Subcutaneous adipose tissue (tissue), 4 donors: ENCODE measurements around the gene CD163L1. TPM values are rescaled to one million over a fixed set of nuclear protein-coding genes. Genes with fewer than 3 reads are reported as not detected.

Source experiments
- total RNA-seq, 4 donors: library from RNA; depleted of rRNA; stranded (reverse); fragments of >200 nt; gene quantifications; one replicate each; pipeline ENCODE4 v1.1.0, GENCODE V29; 2016
- TF ChIP-seq, protein P1 (sequence below): fragments of 450-650 bp; IDR thresholded peaks from one replicate; pipeline ENCODE4 v1.5.1; 2016; ENCODE audit warnings: low read depth, mild to moderate bottlenecking, control low read depth, antibody characterized with exemption, moderate library complexity

The CD163L1 gene
- total RNA-seq, 4 donors from 2014 or later: 1.7 to 8.2 (median 5.0) TPM

GRCh38 chr12:7460375-7461259 is 16.7 kb upstream of the CD163L1 start:
- TF ChIP-seq, protein P1, sequence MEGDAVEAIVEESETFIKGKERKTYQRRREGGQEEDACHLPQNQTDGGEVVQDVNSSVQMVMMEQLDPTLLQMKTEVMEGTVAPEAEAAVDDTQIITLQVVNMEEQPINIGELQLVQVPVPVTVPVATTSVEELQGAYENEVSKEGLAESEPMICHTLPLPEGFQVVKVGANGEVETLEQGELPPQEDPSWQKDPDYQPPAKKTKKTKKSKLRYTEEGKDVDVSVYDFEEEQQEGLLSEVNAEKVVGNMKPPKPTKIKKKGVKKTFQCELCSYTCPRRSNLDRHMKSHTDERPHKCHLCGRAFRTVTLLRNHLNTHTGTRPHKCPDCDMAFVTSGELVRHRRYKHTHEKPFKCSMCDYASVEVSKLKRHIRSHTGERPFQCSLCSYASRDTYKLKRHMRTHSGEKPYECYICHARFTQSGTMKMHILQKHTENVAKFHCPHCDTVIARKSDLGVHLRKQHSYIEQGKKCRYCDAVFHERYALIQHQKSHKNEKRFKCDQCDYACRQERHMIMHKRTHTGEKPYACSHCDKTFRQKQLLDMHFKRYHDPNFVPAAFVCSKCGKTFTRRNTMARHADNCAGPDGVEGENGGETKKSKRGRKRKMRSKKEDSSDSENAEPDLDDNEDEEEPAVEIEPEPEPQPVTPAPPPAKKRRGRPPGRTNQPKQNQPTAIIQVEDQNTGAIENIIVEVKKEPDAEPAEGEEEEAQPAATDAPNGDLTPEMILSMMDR: no peak

DNA sequence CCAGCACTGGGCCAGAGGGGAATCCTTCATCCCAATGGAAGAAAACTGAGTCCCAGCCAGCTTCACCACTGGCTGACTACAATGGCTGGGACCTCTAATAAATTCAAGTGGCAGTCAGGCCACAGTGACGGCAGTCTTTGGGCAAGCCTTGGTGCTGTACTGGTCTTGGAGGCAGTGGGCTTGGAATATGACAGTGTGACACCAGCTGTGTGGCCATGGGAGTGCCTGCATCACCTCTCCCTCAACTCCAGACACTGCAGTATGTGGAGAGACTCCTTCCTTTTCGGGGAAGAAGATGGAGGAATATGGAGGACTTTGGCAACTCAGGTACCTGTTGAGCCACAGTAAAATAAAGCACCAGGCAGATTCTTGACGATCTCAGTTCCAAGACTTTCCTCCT is 16.0 kb upstream of the CD163L1 start:
- TF ChIP-seq, protein P1: no peak

- TF ChIP-seq, protein P1: no peak
These were observed 7.8 kb upstream of the CD163L1 start for GRCh38 chr12:7451756-7452155.

DNA sequence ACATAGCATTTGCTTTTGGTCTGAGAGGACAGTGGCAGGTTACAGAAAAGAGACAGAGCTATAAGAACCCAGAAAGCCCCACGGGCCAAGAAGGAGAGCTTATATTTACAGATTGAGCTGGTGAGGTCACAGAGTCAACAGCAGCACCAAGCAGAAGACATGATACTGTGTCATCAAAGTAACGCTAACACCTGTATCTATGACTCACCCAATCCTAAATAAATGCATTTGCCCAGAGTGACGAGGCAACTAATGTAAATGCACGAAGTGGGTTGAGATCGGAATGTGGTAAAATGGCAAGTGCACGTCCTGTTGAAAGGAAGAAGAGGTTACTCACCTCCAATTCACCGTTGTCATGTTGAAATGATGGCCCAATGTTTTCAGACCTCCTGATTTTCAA is 6.7 kb upstream of the CD163L1 start:
- TF ChIP-seq, protein P1: no peak

- TF ChIP-seq, protein P1: no peak
These were observed 4.1 kb upstream of the CD163L1 start for GRCh38 chr12:7448099-7448498.

DNA sequence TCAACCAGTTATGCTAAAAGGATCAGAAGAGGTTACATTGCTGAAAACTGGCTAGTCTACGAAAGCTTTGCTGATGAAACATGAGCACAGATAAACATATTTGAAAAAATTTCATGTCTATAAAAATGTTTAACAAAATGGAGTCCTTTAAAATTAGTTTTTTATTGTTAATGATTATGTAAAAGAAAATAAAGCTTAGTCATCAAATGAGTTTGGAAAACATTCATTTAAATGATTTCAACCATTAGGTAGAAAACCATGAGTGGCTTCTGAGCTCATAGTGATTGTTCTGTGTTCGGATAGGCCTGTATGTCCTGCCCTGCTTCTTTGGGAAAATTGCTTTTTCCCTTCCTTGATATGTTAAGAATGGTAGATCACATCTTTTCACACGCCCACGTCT is 584 bp upstream of the CD163L1 start:
- TF ChIP-seq, protein P1: no peak

- TF ChIP-seq, protein P1: no peak
These were observed 2.7 kb downstream of the CD163L1 start for GRCh38 chr12:7441216-7441615.
